GM23338 (cell line): ENCODE measurements around the gene TAF4. TPM values are rescaled to one million over a fixed set of nuclear protein-coding genes. Genes with fewer than 3 reads are reported as not detected.
A peak's percentile ranks its signal among the peaks of the same experiment; 100 is the strongest.

Experiments
- ATAC-seq: fragments of 200-7000 bp; cut with Tn5 transposase; 3 replicates; pipeline ENCODE4 v1.9.1; 2020
- DNase-seq: peaks from one replicate; pipeline ENCODE4 v3.0.0-alpha.2; 2015; ENCODE audit warnings: low spot score
- H2AFZ ChIP-seq: fragments of 200-600 bp; sonication (generic); 2 replicates; pipeline ENCODE4 v1.8.0; 2016; ENCODE audit warnings: antibody characterized with exemption, mild to moderate bottlenecking, moderate library complexity
- H3F3A ChIP-seq: fragments of 200-600 bp; sonication (generic); replicated peaks from 2 replicates; pipeline ENCODE4 v1.8.0; 2017; ENCODE audit warnings: antibody characterized with exemption, mixed run types, low read depth
- H3K27ac ChIP-seq: fragments of 200-600 bp; sonication (generic); 2 replicates; pipeline ENCODE4 v1.6.1; 2016; ENCODE audit warnings: low read depth
- H3K27me3 ChIP-seq: fragments of 200-600 bp; sonication (generic); 2 replicates; pipeline ENCODE4 v1.8.0; 2016; ENCODE audit warnings: mild to moderate bottlenecking, mixed run types, moderate library complexity; ENCODE audit not compliant: insufficient read depth
- H3K36me3 ChIP-seq: fragments of 200-600 bp; sonication (generic); 2 replicates; pipeline ENCODE4 v1.8.0; 2016; ENCODE audit warnings: mild to moderate bottlenecking; ENCODE audit not compliant: insufficient read depth
- H3K4me1 ChIP-seq: fragments of 200-600 bp; sonication (generic); 2 replicates; pipeline ENCODE4 v1.8.0; 2016; ENCODE audit warnings: mild to moderate bottlenecking, moderate library complexity; ENCODE audit not compliant: insufficient read depth
- H3K4me2 ChIP-seq: fragments of 200-600 bp; sonication (generic); 2 replicates; pipeline ENCODE4 v1.7.1; 2017; ENCODE audit warnings: mixed run types
- H3K4me3 ChIP-seq: fragments of 200-600 bp; sonication (generic); 2 replicates; pipeline ENCODE4 v1.6.1; 2016; ENCODE audit warnings: mixed run types
- H3K79me2 ChIP-seq: fragments of 200-600 bp; sonication (generic); replicated peaks from 2 replicates; pipeline ENCODE4 v1.8.0; 2017; ENCODE audit warnings: mild to moderate bottlenecking; ENCODE audit not compliant: insufficient read depth
- H3K9me2 ChIP-seq: fragments of 200-600 bp; sonication (generic); 2 replicates; pipeline ENCODE4 v1.8.0; 2017; ENCODE audit not compliant: insufficient read depth
- H4K20me1 ChIP-seq: fragments of 200-600 bp; sonication (generic); replicated peaks from 2 replicates; pipeline ENCODE4 v1.8.0; 2017; ENCODE audit warnings: mild to moderate bottlenecking; ENCODE audit not compliant: insufficient read depth
- H3K27ac Mint-ChIP-seq: 2 replicates; pipeline ENCODE4 v1.8.0; 2020; ENCODE audit warnings: inconsistent platforms, mild to moderate bottlenecking, moderate library complexity, mixed read lengths
- H3K27me3 Mint-ChIP-seq: 3 replicates; pipeline ENCODE4 v1.8.0; 2022; ENCODE audit warnings: low read depth, mild to moderate bottlenecking, moderate library complexity, mixed read lengths, inconsistent platforms; ENCODE audit not compliant: insufficient read depth, poor library complexity
- H3K36me3 Mint-ChIP-seq: 3 replicates; pipeline ENCODE4 v1.8.0; 2021; ENCODE audit warnings: low read depth, mild to moderate bottlenecking, inconsistent platforms, moderate library complexity, mixed read lengths
- H3K4me1 Mint-ChIP-seq: 3 replicates; pipeline ENCODE4 v1.8.0; 2020; ENCODE audit warnings: mild to moderate bottlenecking, inconsistent platforms, mixed read lengths
- H3K4me3 Mint-ChIP-seq: 3 replicates; pipeline ENCODE4 v1.8.0; 2021; ENCODE audit warnings: moderate library complexity, mild to moderate bottlenecking, inconsistent platforms, mixed read lengths
- H3K9me3 Mint-ChIP-seq: 3 replicates; pipeline ENCODE4 v1.8.0; 2020; ENCODE audit warnings: moderate library complexity, mild to moderate bottlenecking, inconsistent platforms, mixed read lengths
- JUNB ChIP-seq: IDR thresholded peaks from one replicate; pipeline ENCODE4 v1.6.1; 2016; ENCODE audit warnings: antibody characterized with exemption; ENCODE audit not compliant: unreplicated experiment
- POLR2AphosphoS5 ChIP-seq: IDR thresholded peaks from 2 replicates; pipeline ENCODE4 v1.6.1; 2016; ENCODE audit warnings: antibody characterized with exemption, low read depth
- REST ChIP-seq: IDR thresholded peaks from one replicate; pipeline ENCODE4 v1.6.1; 2018; ENCODE audit warnings: antibody characterized with exemption; ENCODE audit not compliant: unreplicated experiment
- ZNF114 ChIP-seq: fragments of 250-450 bp; sonication (Bioruptor Pico); IDR thresholded peaks from 2 replicates; pipeline ENCODE4 v1.5.0; 2020; ENCODE audit warnings: mild to moderate bottlenecking, moderate library complexity
- ZNF462 ChIP-seq: fragments of 250-450 bp; sonication (Bioruptor Pico); IDR thresholded peaks from 2 replicates; pipeline ENCODE4 v1.5.0; 2020; ENCODE audit warnings: mild to moderate bottlenecking, moderate library complexity
- polyA plus RNA-seq: library from polyadenylated mRNA; unstranded; fragments of >200 nt; fragmentation: Nextera tagmentation; extraction: Ambion mirVana; gene quantifications from 2 replicates; pipeline ENCODE4 v1.2.1, GENCODE V29; 2016
- total RNA-seq: library from RNA; depleted of rRNA; stranded (reverse); fragments of >200 nt; shearing (Covaris generic); gene quantifications from 2 replicates; pipeline ENCODE4 v1.2.3, GENCODE V29; 2014

The TAF4 gene
- total and polyA plus RNA-seq, 2 experiments from 2014 or later, result 7.2 to 60.0 TPM

- TF ChIP-seq ZNF462 (CRISPR knock-in tag), result no peak
- TF ChIP-seq POLR2AphosphoS5, result no peak
- TF ChIP-seq JUNB, result no peak
- no peak for TF ChIP-seq ZNF114 (CRISPR knock-in tag)
Observed at GRCh38 chr20:61941721-61942405, 123.8 kb downstream of the TAF4 start (continued).

- no peaks in the 10 kb centered on the region for H4K20me1 ChIP-seq
- no peaks in the 10 kb centered on the region for H3K9me2 ChIP-seq
- Mint-ChIP-seq H3K4me1 (peaks cover 18% of the 10 kb centered on the region), H3K9me3 (no peaks in the 10 kb centered on the region), H3K36me3 (no peaks in the 10 kb centered on the region), H3K27me3 (peaks cover 2% of the 10 kb centered on the region), H3K4me3 (no peak overlapping the region), H3K27ac (peak overlapping the region; percentile 52; the same call in 1 of the 2 replicates)
- no peak overlapping the region for H2AFZ ChIP-seq
- no peak overlapping the region for H3K4me3 ChIP-seq
- H3F3A ChIP-seq, result no peaks in the 10 kb centered on the region
- H3K36me3 ChIP-seq, result no peaks in the 10 kb centered on the region
- DNase-seq, result no peak
- no peaks in the 10 kb centered on the region for H3K27me3 ChIP-seq
- H3K27ac ChIP-seq, result no peak overlapping the region
- ATAC-seq, result no peak
- no peak overlapping the region for H3K4me2 ChIP-seq
- H3K4me1 ChIP-seq, result no peaks in the 10 kb centered on the region
- H3K79me2 ChIP-seq, result no peaks in the 10 kb centered on the region
- TF ChIP-seq REST, result no peak
Observed at GRCh38 chr20:61940976-61941720, 124.5 kb downstream of the TAF4 start.
